AG10803 (cell line): ENCODE data around the gene INTS13.
A peak's percentile ranks its signal among the peaks of the same experiment; 100 is the strongest.

ENCODE experiments used
- DNase-seq: peaks from one replicate; pipeline ENCODE4 v3.0.0; 2010; ENCODE audit warnings: low read depth
- H3K4me3 ChIP-seq: 2 replicates; pipeline ENCODE4 v1.5.1; 2011; ENCODE audit warnings: mild to moderate bottlenecking, low read length, control low read depth
- CTCF ChIP-seq: conservative IDR thresholded peaks from 2 replicates; pipeline ENCODE4 v1.5.1; 2011; ENCODE audit warnings: mild to moderate bottlenecking, low read length, control low read depth, inconsistent platforms

The INTS13 gene

GRCh38 chr12:26880625-26881024 is 57.2 kb downstream of the INTS13 start:
- no peak overlapping the region for H3K4me3 ChIP-seq
- no peak for DNase-seq
- TF ChIP-seq CTCF = no peak

GRCh38 chr12:26878661-26879119 is 59.1 kb downstream of the INTS13 start:
- TF ChIP-seq CTCF = no peak
- no peak overlapping the region for H3K4me3 ChIP-seq
- peak; percentile 8 for DNase-seq

GRCh38 chr12:26874501-26875296 is 63.1 kb downstream of the INTS13 start:
- no peak for TF ChIP-seq CTCF
- H3K4me3 ChIP-seq = no peak overlapping the region
- no peak for DNase-seq

GRCh38 chr12:26872625-26873024 is 65.2 kb downstream of the INTS13 start:
- DNase-seq = no peak
- no peak for TF ChIP-seq CTCF
- H3K4me3 ChIP-seq = no peak overlapping the region

GRCh38 chr12:26871985-26872384 is 65.8 kb downstream of the INTS13 start:
- H3K4me3 ChIP-seq = no peak overlapping the region
- no peak for TF ChIP-seq CTCF
- no peak for DNase-seq

- peak; percentile 52 for DNase-seq
- TF ChIP-seq CTCF = no peak
- no peak overlapping the region for H3K4me3 ChIP-seq
These were observed 67.0 kb downstream of the INTS13 start for GRCh38 chr12:26870491-26871419.
